GM10266 (cell line): ENCODE data around the gene LAMB4.

Experiments used
- DNase-seq: peaks from one replicate; pipeline ENCODE4 v3.0.0; 2012; ENCODE audit errors: extremely low spot score
- TF ChIP-seq, protein P1 (sequence below): IDR thresholded peaks from 2 replicates; pipeline ENCODE4 v1.5.1; 2012; ENCODE audit warnings: mild to moderate bottlenecking, low read depth; ENCODE audit not compliant: control insufficient read depth, insufficient read depth; ENCODE audit errors: missing control alignments

Gene LAMB4

DNA sequence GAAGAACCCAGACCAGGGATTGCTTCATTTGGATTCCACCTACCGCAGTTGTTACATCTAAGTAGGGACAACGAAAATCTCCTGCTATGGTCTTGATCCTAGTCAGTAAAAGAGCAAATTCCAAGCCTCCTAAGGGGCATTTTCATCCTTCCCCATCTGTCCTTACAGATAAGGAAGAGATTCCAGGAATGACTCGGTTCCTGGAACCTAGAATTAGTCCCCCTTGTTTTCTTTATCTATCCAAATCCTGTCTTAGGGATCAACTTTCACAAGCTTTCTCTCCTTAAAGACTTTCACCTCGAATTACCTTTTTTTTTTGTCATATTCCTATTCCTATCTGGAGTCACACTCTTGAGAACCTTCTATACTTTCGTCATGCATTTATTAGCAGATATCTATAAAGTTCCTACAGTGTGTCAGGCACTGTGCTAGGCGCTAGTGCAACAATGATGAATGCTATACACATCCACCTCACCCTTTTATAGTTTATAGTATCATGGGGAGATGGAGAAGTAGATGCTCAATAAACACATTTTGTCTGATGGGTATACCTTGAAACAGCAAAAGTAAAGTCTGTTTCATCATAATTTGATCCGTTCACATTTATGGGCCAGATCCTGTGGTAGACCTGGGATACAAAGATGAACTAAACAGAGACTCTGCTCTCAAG lies 39.2 kb downstream of the LAMB4 start:
- no peak for DNase-seq
- TF ChIP-seq, protein P1, sequence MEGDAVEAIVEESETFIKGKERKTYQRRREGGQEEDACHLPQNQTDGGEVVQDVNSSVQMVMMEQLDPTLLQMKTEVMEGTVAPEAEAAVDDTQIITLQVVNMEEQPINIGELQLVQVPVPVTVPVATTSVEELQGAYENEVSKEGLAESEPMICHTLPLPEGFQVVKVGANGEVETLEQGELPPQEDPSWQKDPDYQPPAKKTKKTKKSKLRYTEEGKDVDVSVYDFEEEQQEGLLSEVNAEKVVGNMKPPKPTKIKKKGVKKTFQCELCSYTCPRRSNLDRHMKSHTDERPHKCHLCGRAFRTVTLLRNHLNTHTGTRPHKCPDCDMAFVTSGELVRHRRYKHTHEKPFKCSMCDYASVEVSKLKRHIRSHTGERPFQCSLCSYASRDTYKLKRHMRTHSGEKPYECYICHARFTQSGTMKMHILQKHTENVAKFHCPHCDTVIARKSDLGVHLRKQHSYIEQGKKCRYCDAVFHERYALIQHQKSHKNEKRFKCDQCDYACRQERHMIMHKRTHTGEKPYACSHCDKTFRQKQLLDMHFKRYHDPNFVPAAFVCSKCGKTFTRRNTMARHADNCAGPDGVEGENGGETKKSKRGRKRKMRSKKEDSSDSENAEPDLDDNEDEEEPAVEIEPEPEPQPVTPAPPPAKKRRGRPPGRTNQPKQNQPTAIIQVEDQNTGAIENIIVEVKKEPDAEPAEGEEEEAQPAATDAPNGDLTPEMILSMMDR, result no peak

DNA sequence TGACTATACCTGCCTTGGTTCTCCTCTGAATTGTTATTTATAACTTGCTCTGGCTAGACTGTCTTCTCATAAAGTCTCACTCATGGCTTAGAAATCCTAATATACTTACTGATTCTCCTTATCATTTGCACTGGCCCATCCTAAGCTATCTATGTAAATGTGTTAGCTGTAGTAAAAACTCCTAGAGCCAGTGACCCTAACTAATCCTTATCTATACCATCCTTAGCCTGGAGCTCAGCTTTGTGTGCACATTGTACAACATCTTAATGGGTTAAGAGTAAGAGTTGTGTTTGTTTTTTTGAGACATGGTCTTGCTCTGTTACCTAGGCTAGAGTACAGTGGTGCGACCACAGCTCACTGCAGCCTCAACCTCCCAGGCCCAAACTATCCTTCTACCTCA lies 40.8 kb downstream of the LAMB4 start:
- TF ChIP-seq, protein P1, result no peak

DNA sequence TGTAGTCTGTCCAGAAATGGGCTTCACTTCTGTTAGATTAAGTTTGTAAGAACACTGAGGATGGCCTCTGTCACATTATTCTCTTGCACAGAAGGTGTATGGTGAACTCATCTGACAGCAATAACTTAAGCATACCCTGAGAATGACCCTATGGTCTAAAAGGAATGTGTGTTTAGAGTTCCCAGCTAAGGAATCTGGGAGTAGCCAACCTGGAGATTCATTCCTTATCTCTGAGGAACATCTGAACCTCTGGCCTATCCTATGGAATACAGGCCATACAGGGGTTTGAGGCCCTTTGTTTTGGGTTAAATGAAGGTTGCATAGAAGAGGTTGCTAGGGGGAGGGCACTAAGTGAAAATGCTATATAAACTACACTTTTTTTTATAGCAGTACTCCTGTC lies 41.4 kb downstream of the LAMB4 start:
- TF ChIP-seq, protein P1, result no peak
- no peak for DNase-seq

More for the DNA sequence above, 40.8 kb downstream of the LAMB4 start:
- no peak for DNase-seq

- DNase-seq, result no peak
- TF ChIP-seq, protein P1, result no peak
Observed at GRCh38 chr7:108087778-108088177, 42.4 kb downstream of the LAMB4 start.

GRCh38 chr7:108086962-108087361 lies 43.2 kb downstream of the LAMB4 start:
- TF ChIP-seq, protein P1, result no peak
- DNase-seq, result no peak

DNA sequence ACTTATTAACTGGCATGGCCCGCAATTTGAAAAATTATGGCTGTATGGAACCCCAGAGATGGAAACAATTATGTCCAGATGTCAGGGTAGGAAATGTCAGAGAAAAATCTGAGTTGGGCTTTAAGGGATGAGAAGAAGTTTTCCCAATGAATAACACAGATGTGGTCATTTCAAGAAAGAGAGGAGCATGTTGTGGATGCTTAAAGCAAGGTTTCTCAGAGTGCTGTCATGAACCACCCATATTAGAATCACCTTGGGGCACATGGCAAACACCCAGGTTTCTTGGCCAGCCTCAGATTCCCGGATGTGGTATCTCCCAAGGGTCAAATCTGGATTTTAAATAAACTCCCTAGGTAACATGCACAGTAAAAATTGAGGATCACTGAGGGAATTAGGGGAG lies 43.6 kb downstream of the LAMB4 start:
- TF ChIP-seq, protein P1, result no peak
- DNase-seq, result no peak

DNA sequence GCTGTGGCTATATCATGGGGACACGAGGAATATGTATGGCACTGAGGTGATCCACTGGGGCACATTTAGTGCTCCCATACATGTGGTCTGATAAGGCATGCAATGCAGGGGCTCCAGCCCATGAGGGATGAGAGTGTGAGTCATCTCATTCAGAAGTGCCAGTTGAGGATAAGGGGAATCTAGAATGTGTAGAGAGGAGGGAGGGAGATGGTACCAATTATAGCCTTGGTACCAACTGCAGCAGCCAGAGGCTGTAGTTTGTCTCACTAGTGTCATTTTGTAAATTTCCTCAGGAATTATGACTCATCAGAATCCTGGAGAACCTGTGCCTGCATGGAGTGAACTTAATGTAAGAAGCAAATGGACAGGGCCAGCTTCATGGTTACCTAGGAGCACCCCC lies 46.2 kb downstream of the LAMB4 start:
- TF ChIP-seq, protein P1, result no peak
- no peak for DNase-seq
